HT1080 (cell line): ENCODE measurements around the gene APPL1. TPM values are rescaled to one million over a fixed set of nuclear protein-coding genes. Genes with fewer than 3 reads are reported as not detected.

Experiments
- DNase-seq: peaks from one replicate; pipeline ENCODE4 v3.0.0-alpha.2; 2015; ENCODE audit warnings: low read depth
- polyA plus RNA-seq, 2 experiments: library from polyadenylated mRNA; depleted of rRNA; stranded (reverse); fragments of >200 nt; gene quantifications; 2 replicates each; pipeline ENCODE4 v1.2.3, GENCODE V29; 2015
- total RNA-seq: library from RNA; depleted of rRNA; stranded (reverse); fragments of >200 nt; shearing (Covaris generic); gene quantifications from 2 replicates; pipeline ENCODE4 v1.2.3, GENCODE V29; 2014; rRNA removed

Gene APPL1
- 44.9 and 46.1 TPM in 2 replicates for total RNA-seq
- 27.2 and 34.1 TPM in 2 replicates for polyA plus RNA-seq (2015; cell fraction: cytosol; rRNA removed)
- polyA plus RNA-seq (2015; cell fraction: nucleus; rRNA removed) = 26.1 and 26.2 TPM in 2 replicates

DNA sequence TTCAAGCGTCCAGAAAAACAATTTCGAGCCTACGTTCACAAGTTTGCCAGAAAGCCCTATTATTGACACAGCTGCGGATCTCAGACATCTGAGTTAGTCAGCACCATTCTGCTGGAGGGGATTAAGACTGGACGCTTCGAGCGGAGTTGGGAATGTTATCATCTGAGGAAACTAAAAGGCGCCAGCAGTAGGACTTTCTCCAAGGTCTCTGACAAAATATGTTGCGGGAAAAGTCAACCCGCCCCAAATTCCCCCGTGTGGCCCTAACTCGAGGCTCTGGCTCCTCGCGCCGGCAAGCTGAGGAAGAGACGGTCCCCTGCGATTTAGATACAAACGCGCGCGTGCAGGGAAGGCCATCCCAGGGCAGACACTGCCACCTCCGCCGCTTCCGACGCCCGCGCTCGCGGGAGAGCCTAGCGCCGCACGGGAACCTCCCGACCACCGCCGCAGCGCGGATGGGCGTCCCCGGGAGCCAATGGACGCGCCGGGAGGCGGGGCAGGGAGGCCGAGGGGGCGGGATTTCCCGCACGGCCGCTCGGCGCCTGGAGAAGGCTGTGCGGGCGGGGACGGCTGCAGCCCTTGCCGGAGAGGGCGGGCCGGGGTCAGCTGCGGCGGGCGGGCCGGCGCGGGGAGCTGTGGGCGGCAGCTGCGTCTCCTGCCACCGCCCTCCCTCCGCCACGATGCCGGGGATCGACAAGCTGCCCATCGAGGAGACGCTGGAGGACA lies at the start of gene APPL1:
Gene APPL1, plus strand, starts transcription at position 526 of the 726 bp plus-strand sequence. Its CDS starts 155 bp downstream, at position 681.
- peak; percentile 89 for DNase-seq

DNA sequence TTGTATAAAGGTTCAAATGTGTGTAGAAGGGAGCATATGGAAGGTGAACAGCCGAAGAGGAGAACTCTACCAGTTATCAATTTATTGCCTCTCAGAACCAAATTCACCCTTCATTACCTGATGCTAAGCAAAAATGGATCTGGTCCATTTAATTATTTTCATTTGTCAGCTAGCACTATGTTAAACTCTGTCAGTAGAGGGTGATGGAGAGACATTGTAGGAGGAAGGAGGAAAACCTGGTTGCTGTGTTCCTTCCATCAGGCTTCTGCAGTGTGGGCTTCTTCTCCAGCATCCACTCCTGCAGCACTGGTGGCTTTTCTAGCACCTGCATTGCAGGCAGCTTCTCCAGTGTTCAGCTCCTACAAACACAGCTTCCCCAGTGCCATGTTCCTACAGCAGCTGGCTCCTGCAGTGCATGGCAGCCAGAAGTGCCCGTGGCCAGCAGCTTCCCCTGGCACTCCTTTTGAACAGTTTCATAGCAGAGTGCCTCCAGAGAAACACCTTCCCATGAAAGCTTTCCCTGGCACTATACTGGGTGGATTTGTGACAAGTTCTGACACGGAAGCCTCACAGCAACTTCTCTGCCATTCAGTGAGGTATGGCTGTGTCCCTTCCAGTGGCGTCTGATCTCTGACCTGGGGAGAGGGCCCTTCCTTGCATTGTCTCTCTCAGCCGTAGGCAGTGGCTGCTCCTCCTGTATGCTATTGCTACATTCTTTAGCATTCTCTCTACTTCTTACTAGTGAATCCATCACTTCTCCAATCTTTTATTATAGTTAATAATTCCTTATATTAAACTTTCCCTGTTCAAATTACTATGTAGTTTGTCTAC lies 47.7 kb upstream of the APPL1 start:
- peak; percentile 36 for DNase-seq

- no peak for DNase-seq
Observed at GRCh38 chr3:57184526-57184925, 43.0 kb upstream of the APPL1 start.

GRCh38 chr3:57192028-57192427 lies 35.5 kb upstream of the APPL1 start:
- no peak for DNase-seq

DNA sequence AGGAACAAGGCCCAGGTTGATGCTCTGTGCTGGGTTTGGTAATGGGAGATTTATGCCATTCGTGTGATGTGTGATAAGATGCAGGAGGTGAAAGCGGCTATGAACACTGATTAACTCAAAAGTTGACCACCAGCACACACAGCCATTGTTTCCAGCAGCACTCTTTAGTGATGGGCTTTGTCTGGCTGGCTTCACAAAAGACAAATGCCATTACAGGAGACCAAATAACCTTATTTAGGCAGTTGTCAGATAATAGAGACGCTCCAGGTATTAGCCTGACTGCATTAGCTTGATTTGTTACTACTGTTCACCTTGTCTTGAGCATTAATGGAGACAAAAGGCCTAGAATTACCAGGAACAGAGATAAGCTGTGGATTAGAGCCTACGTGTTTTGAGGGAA lies 32.9 kb upstream of the APPL1 start:
- no peak for DNase-seq

- no peak for DNase-seq
Observed at GRCh38 chr3:57199895-57200297, 27.6 kb upstream of the APPL1 start, which contains the start of gene HESX1. Gene HESX1, minus strand, starts transcription at chr3:57199978. Its CDS starts 60 bp downstream, at chr3:57199918.

- DNase-seq = no peak
Observed at GRCh38 chr3:57206423-57206822, 21.1 kb upstream of the APPL1 start.

DNA sequence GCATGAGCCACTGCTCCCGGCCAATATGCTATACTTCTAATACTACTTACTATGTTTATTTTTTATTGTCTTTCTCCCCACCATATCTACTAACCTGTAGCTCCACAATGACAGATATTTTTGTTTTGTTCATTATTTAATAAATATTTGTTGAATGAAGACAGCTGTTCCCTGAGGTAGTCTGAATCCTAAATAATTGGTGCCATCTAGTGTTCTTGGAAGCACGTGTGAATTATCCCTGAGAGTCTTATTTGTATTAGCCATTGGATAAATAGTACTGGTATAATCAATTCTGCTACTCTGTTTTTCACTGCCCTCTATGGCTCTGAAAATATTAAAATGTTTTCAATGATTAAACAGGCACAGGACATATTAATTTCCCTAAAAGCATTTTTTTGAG lies 5.6 kb upstream of the APPL1 start:
- peak; percentile 13 for DNase-seq

DNA sequence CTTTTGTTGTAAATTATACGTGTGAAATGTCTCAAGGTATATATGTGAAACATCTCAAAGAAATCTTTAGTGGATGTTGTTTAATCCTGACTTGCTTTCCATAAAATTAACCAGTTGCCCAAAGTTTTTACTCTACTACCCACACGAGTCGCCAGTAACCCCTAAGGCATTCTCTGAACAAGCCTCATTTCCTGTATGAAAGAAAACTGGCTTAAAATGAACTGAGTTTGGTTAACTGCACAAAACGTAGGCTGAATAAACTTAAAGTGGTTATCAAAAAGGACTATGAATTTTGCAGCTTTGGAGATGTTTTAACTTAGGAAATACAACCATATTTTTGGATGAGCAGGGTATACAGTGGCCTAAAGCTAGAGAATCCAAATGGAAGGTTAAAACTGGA lies 2.7 kb upstream of the APPL1 start:
- DNase-seq = no peak

DNA sequence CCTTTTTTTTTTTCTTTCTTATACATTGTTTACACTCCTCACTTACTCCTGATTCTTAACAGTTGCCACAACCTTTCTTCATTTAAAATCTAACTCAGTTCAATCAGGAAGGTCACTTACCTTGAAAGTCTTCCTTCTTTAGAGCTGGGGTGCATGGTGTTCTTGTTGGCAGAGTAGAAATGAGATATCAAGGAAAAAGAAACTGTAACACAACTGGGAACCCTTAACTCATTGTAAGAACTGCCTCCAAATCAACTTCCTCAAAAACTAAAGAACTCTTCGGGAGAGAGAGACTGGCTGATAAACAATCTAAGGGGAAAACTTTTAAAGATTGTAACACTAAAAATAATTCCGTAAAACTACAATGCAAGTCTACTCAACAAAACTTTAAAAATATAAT lies 1.4 kb upstream of the APPL1 start:
- no peak for DNase-seq

GRCh38 chr3:57227930-57228751 lies 612 bp downstream of the APPL1 start:
- DNase-seq = peak; percentile 59

DNA sequence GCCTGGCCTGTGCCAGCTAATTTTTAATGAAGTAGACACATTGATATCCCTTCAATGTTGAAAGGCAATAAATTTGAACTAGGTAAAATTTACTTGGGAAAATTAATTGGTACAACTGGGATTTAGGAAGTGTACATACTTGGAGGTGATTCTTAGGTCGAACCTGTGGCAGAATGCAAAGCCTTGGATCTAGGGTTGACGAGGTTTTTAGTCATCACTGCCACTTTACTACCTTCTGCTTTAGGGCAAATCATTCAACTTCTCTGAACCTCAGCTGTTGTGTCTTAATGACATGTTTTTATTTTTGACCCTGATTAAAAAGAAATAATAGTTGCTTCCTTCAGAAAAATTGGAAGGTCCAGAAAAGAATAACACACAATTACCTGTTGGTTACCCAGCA lies 2.5 kb downstream of the APPL1 start:
- no peak for DNase-seq

- no peak for DNase-seq
Observed at GRCh38 chr3:57233799-57234198, 6.3 kb downstream of the APPL1 start.

- DNase-seq = no peak
Observed at GRCh38 chr3:57234613-57235575, 7.4 kb downstream of the APPL1 start.

GRCh38 chr3:57244946-57245345 lies 17.4 kb downstream of the APPL1 start:
- no peak for DNase-seq

DNA sequence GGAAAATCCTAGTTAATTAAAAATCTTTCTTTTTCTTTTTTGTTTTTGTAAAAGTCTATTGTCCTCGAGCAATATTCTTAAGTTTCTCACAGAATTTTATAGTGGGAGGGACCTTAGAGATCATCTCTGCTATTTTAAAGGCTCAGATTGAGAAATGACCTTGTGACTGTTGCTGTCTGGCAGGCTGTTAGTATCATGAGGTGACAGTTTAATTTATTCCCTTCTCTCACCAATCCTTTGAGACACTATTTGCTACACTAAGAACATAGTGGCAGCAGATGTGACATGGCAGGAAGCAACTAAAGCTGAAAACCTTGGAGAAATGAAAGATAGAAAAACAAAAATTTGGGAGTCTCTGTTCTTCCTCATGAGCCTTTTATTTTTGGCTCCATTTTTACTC lies 24.9 kb downstream of the APPL1 start:
- no peak for DNase-seq

GRCh38 chr3:57256844-57257243 lies 29.3 kb downstream of the APPL1 start:
- no peak for DNase-seq

DNA sequence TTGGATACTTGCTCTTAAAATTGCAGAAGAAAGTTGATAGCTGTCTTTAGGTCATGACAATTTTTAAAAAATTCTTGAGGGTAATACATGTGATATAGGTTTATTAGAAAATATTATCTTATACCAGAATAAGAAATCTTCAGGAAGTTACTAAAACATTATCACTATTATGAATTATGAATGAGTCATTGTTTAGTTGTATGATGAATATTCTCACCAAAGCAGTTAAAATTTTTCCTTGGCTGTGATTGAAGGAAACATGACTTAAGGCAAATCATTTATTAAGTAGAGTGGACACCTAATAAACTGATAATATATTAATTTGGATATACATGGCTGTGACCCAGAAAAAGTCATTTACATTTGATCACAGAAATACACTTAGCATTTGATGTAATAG lies 30.1 kb downstream of the APPL1 start:
- DNase-seq = no peak

DNA sequence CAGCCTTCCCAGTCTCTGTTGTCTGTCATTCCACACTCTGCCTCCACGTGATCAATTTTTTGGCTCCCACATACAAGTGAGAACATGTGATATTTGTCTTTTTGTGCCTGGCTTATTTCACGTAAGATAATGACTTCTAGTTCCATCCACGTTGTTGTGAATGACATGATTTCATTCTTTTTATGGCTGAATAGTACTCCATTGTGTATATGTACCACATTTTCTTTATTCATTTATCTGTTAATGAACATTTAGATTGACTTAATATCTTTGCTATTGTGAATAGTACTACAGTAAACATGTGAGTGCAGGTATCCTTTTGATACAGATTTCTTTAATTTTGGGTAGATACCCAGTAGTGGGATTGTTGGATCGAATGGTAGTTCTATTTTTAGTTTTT lies 33.6 kb downstream of the APPL1 start:
- no peak for DNase-seq

GRCh38 chr3:57261929-57262328 lies 34.4 kb downstream of the APPL1 start:
- no peak for DNase-seq
